Mesenchymal stem cell (in vitro differentiated cells and primary cell): ENCODE data around the gene RIMBP2.

ENCODE experiments used
- DNase-seq: peaks from one replicate; pipeline ENCODE4 v3.0.0-alpha.2; 2013
- H2AFZ ChIP-seq: one replicate; pipeline ENCODE4 v1.6.1; 2013; ENCODE audit warnings: low read depth, mild to moderate bottlenecking, control low read depth, inconsistent platforms, low read length, moderate library complexity
- H2AK5ac ChIP-seq: 2 replicates; pipeline ENCODE4 v1.6.1; 2013; ENCODE audit warnings: low read length, moderate library complexity, mild to moderate bottlenecking, inconsistent platforms; ENCODE audit not compliant: severe bottlenecking
- H2BK120ac ChIP-seq: one replicate; pipeline ENCODE4 v1.6.1; 2013; ENCODE audit warnings: low read depth, mild to moderate bottlenecking, inconsistent platforms, low read length, moderate library complexity
- H2BK12ac ChIP-seq, 2 experiments: one replicate each; pipeline ENCODE4 v1.6.1; 2013; ENCODE audit warnings: inconsistent platforms in 2 of 2, low read length in 2 of 2, mild to moderate bottlenecking in 2 of 2, moderate library complexity in 2 of 2, control low read depth in 1 of 2
- H2BK15ac ChIP-seq: one replicate; pipeline ENCODE4 v1.6.1; 2013; ENCODE audit warnings: mild to moderate bottlenecking, low read depth, inconsistent platforms; ENCODE audit not compliant: poor library complexity, severe bottlenecking
- H2BK5ac ChIP-seq: 2 replicates; pipeline ENCODE4 v1.6.1; 2013; ENCODE audit warnings: low read depth, mild to moderate bottlenecking, low read length, control low read depth, inconsistent platforms; ENCODE audit not compliant: poor library complexity, severe bottlenecking
- H3K14ac ChIP-seq, 2 experiments: one replicate each; pipeline ENCODE4 v1.6.1; 2013; ENCODE audit warnings: inconsistent platforms in 2 of 2, low read length in 2 of 2, control low read depth in 1 of 2, mild to moderate bottlenecking in 1 of 2, moderate library complexity in 1 of 2
- H3K18ac ChIP-seq, 2 experiments: one replicate each; pipeline ENCODE4 v1.6.1; 2013; ENCODE audit warnings: inconsistent platforms in 2 of 2, low read length in 2 of 2, control low read depth in 1 of 2, low read depth in 1 of 2, mild to moderate bottlenecking in 1 of 2
- H3K23ac ChIP-seq, 2 experiments: one replicate each; pipeline ENCODE4 v1.6.1; 2013; ENCODE audit warnings: inconsistent platforms in 2 of 2, low read length in 2 of 2, mild to moderate bottlenecking in 2 of 2, moderate library complexity in 2 of 2, control low read depth in 1 of 2
- H3K27ac ChIP-seq: 2 replicates; pipeline ENCODE4 v1.5.1; 2013; ENCODE audit warnings: mild to moderate bottlenecking, moderate library complexity, low read length, control low read depth, inconsistent platforms; ENCODE audit not compliant: poor library complexity, severe bottlenecking
- H3K27me3 ChIP-seq, 2 experiments: 2 replicates each; pipeline versions ENCODE4 v1.6.1 to v1.7.0; 2013; ENCODE audit warnings: low read length in 2 of 2, mild to moderate bottlenecking in 2 of 2, moderate library complexity in 2 of 2, control low read depth in 1 of 2, inconsistent platforms in 1 of 2; ENCODE audit not compliant: control insufficient read depth in 1 of 2, insufficient read depth in 1 of 2
- H3K36me3 ChIP-seq, 2 experiments: 2 replicates each; pipeline versions ENCODE4 v1.6.1 to v1.7.0; 2013; ENCODE audit warnings: low read length in 2 of 2, control low read depth in 1 of 2, inconsistent platforms in 1 of 2, low read depth in 1 of 2, mild to moderate bottlenecking in 1 of 2; ENCODE audit not compliant: insufficient read depth in 2 of 2, control insufficient read depth in 1 of 2
- H3K4ac ChIP-seq, 2 experiments: one replicate each; pipeline ENCODE4 v1.6.1; 2013; ENCODE audit warnings: inconsistent platforms in 2 of 2, low read length in 2 of 2, mild to moderate bottlenecking in 2 of 2, moderate library complexity in 2 of 2, control low read depth in 1 of 2, low read depth in 1 of 2
- H3K4me1 ChIP-seq: 2 replicates; pipeline ENCODE4 v1.6.1; 2013; ENCODE audit warnings: low read depth, low read length, control low read depth; ENCODE audit not compliant: control insufficient read depth, insufficient read depth
- H3K4me2 ChIP-seq: 2 replicates; pipeline ENCODE4 v1.6.1; 2013; ENCODE audit warnings: low read length, mild to moderate bottlenecking, inconsistent platforms; ENCODE audit not compliant: poor library complexity, severe bottlenecking
- H3K4me3 ChIP-seq, 2 experiments: 2 replicates each; pipeline versions ENCODE4 v1.5.1 to v1.7.0; 2013; ENCODE audit warnings: low read length in 2 of 2, mild to moderate bottlenecking in 2 of 2, control low read depth in 1 of 2, low read depth in 1 of 2; ENCODE audit not compliant: insufficient read depth in 1 of 2
- H3K79me1 ChIP-seq: replicated peaks from 2 replicates; pipeline ENCODE4 v1.6.1; 2013; ENCODE audit warnings: mild to moderate bottlenecking, control low read depth, low read length, inconsistent platforms; ENCODE audit not compliant: poor library complexity, severe bottlenecking
- H3K9ac ChIP-seq: 2 replicates; pipeline ENCODE4 v1.7.0; 2013; ENCODE audit warnings: mild to moderate bottlenecking, low read length, moderate library complexity
- H3K9me3 ChIP-seq: 2 replicates; pipeline ENCODE4 v1.7.0; 2013; ENCODE audit warnings: mild to moderate bottlenecking, low read length; ENCODE audit not compliant: control insufficient read depth
- H4K8ac ChIP-seq: one replicate; pipeline ENCODE4 v1.6.1; 2013; ENCODE audit warnings: inconsistent platforms, mild to moderate bottlenecking, low read length, moderate library complexity
- H4K91ac ChIP-seq: one replicate; pipeline ENCODE4 v1.6.1; 2013; ENCODE audit warnings: mild to moderate bottlenecking, low read length, inconsistent platforms
- WGBS: methylation state at CpG from one replicate; pipeline ENCODE4 v1.1.7; 2013; ENCODE audit warnings: mixed read lengths; 5-methylcytosine and 5-hydroxymethylcytosine counted together

The RIMBP2 gene

DNA sequence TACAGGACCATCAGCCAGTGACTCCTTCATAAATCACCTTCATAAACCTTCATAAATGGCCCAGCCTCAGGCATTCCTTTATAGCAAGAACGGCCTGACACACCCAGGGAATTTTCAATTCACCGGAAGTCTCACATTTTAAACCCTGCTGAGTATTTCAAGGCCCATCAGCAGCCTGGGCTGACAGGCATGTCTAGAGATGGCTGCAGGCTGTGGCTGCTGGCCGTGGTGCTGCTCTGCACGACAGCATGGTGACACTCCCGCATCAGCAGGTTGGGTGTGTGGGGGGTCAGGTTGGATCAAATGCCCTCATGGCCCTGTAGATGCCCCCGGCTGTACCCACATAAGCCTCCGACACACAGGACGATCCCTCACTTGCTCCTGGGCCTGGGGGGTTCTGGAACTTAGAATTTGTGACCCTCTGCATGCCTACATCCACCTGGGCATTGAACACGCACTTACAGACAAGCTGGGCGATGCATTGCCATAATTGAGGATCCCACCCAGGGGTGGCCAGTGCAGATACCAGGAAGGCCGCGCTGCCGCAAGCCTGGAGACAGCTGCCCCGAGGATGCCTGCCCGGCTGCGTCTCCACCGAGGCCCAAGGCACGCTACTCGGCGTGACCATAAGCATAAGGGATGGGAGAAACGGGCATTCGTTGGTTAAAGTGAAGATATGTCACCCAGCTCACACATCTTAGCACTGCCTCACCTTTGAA lies 254.1 kb downstream of the RIMBP2 start:
- Histone ChIP-seq H3K23ac (no peak overlapping the region), H3K9ac (no peak overlapping the region), H4K91ac (no peak overlapping the region), H3K4ac (no peak overlapping the region), H2BK12ac (no peak overlapping the region), H3K4me2 (no peak overlapping the region), H4K8ac (no peak overlapping the region), H2AFZ (no peak overlapping the region), H3K18ac (no peak overlapping the region), H3K4me3 (no peak overlapping the region), H2BK5ac (no peak overlapping the region), H3K9me3 (no peaks in the 10 kb centered on the region), H3K4me1 (no peaks in the 10 kb centered on the region), H2BK15ac (no peak overlapping the region), H3K27me3 (no peaks in the 10 kb centered on the region), H2AK5ac (no peak overlapping the region), H2BK120ac (no peak overlapping the region), H3K79me1 (no peaks in the 10 kb centered on the region), H3K14ac (no peak overlapping the region), H3K36me3 (no peaks in the 10 kb centered on the region), H3K27ac (no peak overlapping the region)
- WGBS, result 85% methylated on average over 22 of the region's 22 CpGs
- no peak for DNase-seq

DNA sequence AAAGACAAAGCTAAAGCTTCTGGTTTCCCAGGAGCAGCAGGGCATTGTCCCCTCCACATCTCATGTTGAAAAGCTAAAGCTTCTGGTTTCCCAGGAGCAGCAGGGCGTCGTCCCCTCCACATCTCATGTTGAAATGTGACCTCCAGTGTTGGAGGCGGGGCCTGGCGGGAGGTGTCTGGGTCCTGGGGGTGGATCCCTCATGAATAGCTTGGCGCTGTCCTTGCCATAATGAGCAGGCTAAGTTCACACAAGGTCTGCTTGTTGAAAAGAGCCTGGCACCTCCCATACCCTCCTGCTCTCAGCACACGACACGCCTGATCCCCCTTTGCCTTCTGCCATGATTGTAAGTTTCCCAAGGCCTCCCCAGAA lies 254.7 kb downstream of the RIMBP2 start:
- Histone ChIP-seq H3K27ac (no peak overlapping the region), H3K79me1 (no peaks in the 10 kb centered on the region), H3K14ac (no peak overlapping the region), H2AK5ac (no peak overlapping the region), H3K27me3 (no peaks in the 10 kb centered on the region), H3K9ac (no peak overlapping the region), H4K8ac (no peak overlapping the region), H2BK5ac (no peak overlapping the region), H4K91ac (no peak overlapping the region), H3K4me2 (no peak overlapping the region), H3K4me1 (no peaks in the 10 kb centered on the region), H2AFZ (no peak overlapping the region), H3K9me3 (no peaks in the 10 kb centered on the region), H3K36me3 (no peaks in the 10 kb centered on the region), H2BK12ac (no peak overlapping the region), H3K23ac (no peak overlapping the region), H2BK120ac (no peak overlapping the region), H3K4me3 (no peak overlapping the region), H3K18ac (no peak overlapping the region), H3K4ac (no peak overlapping the region), H2BK15ac (no peak overlapping the region)
- WGBS, result 71% methylated on average over 7 of the region's 7 CpGs
- no peak for DNase-seq

DNA sequence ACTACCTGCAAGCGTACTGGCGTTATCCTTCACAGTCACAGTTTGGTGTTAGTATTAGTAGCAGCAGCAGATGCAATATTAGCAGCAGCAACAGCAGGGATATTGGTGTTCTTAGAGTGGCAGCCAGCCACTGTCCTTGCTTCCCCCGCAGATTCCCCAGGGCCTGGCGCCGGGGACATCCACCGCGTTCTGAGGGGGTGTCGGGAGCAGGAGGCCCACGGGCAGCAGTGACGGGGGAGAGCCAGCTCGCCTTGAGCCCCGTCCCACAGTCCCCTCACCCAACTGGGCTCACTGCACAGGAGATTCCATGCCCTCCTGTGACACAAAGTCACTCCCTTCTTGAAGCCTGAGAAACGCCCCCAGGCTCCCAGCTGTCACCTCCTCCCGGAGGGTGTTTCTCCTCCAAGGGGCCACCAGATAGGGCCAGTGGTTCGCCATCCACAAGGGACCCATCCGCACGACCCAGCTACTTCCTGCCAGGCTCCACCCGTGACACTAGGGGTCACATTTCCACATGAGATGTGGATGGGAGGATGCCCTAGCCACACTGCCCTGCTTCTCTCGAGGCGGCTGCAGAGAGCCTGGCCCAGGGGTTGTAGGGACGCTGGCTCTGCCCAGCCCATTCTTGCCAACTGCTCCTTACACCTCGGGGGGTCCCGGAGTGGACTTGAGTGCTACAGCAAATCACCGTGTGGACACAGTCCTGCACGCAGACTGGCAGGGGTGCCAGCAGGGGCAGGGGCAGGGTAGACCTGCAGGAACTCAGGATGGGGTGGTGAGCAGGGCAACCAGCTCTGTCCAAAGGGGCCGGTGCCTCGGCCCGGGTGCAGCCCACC lies 255.3 kb downstream of the RIMBP2 start:
- no peak for DNase-seq
- no peak overlapping the region for H4K91ac ChIP-seq
- no peak overlapping the region for H3K18ac ChIP-seq
- no peaks in the 10 kb centered on the region for H3K36me3 ChIP-seq
- H3K27ac ChIP-seq, result no peak overlapping the region
- no peak overlapping the region for H2BK15ac ChIP-seq
- no peak overlapping the region for H2BK120ac ChIP-seq
- no peaks in the 10 kb centered on the region for H3K79me1 ChIP-seq
- WGBS, result 85% methylated on average over 28 of the region's 28 CpGs
- no peak overlapping the region for H3K23ac ChIP-seq
- H3K4ac ChIP-seq, result no peak overlapping the region
- no peaks in the 10 kb centered on the region for H3K4me1 ChIP-seq
- H3K4me2 ChIP-seq, result no peak overlapping the region
- no peak overlapping the region for H2BK12ac ChIP-seq
- H2AFZ ChIP-seq, result no peak overlapping the region
- H3K9me3 ChIP-seq, result no peaks in the 10 kb centered on the region
- H3K27me3 ChIP-seq, result no peaks in the 10 kb centered on the region
- no peak overlapping the region for H3K9ac ChIP-seq
- no peak overlapping the region for H4K8ac ChIP-seq
- H3K4me3 ChIP-seq, result no peak overlapping the region
- H2BK5ac ChIP-seq, result no peak overlapping the region
- H3K14ac ChIP-seq, result no peak overlapping the region
- H2AK5ac ChIP-seq, result no peak overlapping the region

DNA sequence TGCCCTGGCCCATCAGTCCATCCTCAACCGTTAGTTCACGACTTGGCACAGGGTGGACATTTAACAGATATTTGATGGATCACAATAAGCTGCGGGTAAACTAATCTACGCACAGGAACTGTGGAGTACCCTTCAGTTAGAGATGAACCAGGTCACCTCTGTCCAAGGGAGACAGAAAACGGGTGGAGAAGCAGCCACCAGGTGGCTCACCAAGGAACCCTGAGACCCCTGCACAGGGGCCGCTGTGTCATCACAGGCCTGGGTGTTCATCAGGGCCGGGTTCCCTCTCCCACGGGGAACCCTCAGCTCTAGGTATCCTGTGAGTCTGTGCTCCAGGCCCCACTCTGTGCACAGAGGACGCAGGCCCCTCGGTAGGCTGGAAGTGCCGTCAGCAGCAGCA lies 256.2 kb downstream of the RIMBP2 start:
- Histone ChIP-seq H2AK5ac (no peak overlapping the region), H3K4ac (no peak overlapping the region), H2BK120ac (no peak overlapping the region), H3K79me1 (no peaks in the 10 kb centered on the region), H3K36me3 (no peaks in the 10 kb centered on the region), H3K18ac (no peak overlapping the region), H2AFZ (no peak overlapping the region), H2BK12ac (no peak overlapping the region), H3K9ac (no peak overlapping the region), H4K91ac (no peak overlapping the region), H2BK15ac (no peak overlapping the region), H3K27ac (no peak overlapping the region), H3K23ac (no peak overlapping the region), H3K4me1 (no peaks in the 10 kb centered on the region), H3K27me3 (no peaks in the 10 kb centered on the region), H3K4me2 (no peak overlapping the region), H3K9me3 (no peaks in the 10 kb centered on the region), H3K14ac (no peak overlapping the region), H2BK5ac (no peak overlapping the region), H3K4me3 (no peak overlapping the region), H4K8ac (no peak overlapping the region)
- WGBS, result 76% methylated on average over 11 of the region's 11 CpGs
- DNase-seq, result no peak
